G401.6 (cell line): ENCODE results near the gene ZNF526.

ENCODE experiments used
- FAIRE-seq: peaks from 2 replicates; lab custom pipeline; 2012; peaks lifted over from hg19 to GRCh38; lab: Jason Lieb, UNC

ZNF526 gene, protein sequence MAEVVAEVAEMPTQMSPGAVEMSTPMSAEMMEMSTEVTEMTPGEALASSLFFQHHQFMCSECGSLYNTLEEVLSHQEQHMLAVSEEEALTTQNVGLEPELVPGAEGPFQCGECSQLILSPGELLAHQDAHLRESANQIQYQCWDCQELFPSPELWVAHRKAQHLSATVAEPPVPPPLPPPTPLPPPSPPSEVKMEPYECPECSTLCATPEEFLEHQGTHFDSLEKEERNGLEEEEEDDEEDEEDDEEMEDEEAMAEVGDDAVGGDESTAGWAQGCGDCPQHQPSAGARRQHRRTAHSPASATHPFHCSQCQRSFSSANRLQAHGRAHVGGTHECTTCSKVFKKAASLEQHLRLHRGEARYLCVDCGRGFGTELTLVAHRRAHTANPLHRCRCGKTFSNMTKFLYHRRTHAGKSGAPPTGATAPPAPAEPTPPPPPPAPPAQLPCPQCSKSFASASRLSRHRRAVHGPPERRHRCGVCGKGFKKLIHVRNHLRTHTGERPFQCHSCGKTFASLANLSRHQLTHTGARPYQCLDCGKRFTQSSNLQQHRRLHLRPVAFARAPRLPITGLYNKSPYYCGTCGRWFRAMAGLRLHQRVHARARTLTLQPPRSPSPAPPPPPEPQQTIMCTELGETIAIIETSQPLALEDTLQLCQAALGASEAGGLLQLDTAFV

GRCh38 chr19:42219812-42220750, at the start of gene ZNF526:
TSS of gene ZNF526 (plus strand) at chr19:42220312. CDS start at chr19:42224404, 4,092 bp downstream.
- FAIRE-seq: peak; percentile 96

DNA sequence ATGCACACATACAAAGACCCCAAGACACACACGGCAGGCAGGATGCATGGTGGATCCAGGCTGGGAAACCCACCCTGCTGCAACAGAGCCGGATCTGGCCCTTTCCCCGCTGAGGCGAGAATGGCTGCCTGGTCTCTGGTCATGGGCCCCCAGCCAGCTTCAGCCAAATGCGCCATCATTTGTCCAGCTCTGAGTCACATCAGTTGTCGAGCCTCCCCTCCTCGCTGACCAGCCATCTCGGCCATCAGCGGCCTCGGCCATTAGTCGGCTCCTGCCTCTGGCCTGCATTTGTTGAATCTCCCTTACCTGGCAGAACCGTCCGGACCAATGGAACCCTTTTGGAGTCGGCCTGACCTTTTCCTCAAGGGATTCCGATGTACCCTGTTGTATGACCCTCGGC, 49.4 kb upstream of the ZNF526 start:
- FAIRE-seq: no peak

- FAIRE-seq: no peak
These were observed 47.9 kb upstream of the ZNF526 start for GRCh38 chr19:42172261-42172660.

DNA sequence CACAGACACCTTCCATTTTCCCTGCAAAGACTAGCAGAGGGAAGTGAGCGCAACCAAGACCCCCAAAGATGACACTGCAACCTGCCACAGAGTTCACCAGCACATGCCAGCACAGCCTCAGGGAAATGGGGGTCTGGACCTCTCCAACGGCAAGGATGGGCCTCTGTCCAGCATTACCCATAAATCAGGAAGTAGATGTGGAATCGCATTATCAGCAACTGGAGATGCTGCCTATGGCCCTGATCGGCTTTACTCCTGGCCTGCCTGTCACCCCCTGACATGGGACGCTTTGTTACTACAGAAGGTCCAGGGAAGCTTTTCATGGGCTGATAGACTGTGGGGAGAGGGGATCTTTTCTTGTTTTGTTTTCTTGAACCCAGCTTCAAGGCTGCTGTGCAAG, 46.4 kb upstream of the ZNF526 start:
- no peak for FAIRE-seq

DNA sequence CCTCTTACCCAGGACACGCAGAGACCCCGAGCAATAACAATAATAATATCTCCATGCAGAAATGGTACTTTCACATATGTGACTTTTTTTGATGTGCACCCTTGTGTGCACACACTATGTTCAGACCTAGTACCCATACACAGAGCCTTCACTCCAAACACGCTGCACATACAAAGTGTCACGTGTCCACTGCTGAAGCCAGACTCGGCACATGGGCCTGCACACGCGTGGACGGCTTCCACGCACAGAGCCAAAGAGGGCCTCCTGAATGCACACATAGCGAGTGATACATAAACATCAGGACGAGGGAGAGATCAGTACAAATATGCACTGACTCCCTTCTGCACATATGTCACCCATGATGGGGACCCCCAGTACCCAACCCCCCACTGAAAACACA, 45.9 kb upstream of the ZNF526 start:
- FAIRE-seq: no peak

DNA sequence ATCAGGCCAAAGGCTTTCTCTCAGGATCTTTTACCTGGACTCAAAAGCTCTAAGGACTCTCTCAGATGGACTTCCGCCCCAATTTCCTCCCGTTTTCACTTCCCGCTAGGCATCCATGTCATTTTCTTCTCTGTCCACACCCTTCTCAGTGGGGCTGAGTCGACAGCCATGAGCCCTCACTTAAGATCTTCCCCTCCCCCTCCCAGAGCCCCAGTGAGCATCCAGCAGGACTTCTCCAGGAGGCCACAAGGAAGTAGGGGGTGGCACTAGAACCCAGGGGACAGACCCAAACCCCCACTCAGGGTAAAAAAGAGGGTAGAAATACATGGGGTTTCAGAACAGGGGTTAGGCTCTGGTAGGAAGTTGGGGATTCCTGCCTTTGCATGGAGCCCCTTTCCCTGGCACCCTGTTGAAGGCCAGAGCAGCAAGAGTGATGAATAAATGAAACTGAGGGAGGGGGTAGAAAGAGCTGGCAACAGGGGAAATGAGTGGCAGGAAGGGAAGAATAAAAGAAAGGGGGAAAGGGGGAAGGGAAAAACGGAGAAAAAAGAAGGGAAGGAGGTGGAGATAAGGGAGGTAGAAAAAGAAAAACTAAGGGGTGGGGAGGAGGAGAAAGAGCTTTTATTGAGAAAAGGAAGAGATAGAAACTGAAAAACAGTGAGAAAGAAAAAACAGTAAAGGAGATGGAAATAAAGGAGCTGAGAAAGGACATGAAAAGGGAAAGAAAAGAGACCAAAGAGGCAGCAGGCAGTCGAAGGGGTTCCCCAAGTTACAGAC, 45.0 kb upstream of the ZNF526 start:
- FAIRE-seq: no peak

GRCh38 chr19:42175952-42176648, 44.0 kb upstream of the ZNF526 start:
- no peak for FAIRE-seq

GRCh38 chr19:42176649-42176989, 43.5 kb upstream of the ZNF526 start:
- FAIRE-seq: no peak

- FAIRE-seq: no peak
These were observed 43.0 kb upstream of the ZNF526 start for GRCh38 chr19:42176990-42177685.

GRCh38 chr19:42177686-42178019, 42.5 kb upstream of the ZNF526 start:
- FAIRE-seq: no peak

GRCh38 chr19:42178791-42179674, 41.1 kb upstream of the ZNF526 start:
- no peak for FAIRE-seq

GRCh38 chr19:42184401-42184861, 35.7 kb upstream of the ZNF526 start:
- FAIRE-seq: peak; percentile 78

- FAIRE-seq: no peak
These were observed 34.8 kb upstream of the ZNF526 start for GRCh38 chr19:42185277-42185676.

- no peak for FAIRE-seq
These were observed 31.4 kb upstream of the ZNF526 start for GRCh38 chr19:42188665-42189064.

GRCh38 chr19:42189133-42189532, 31.0 kb upstream of the ZNF526 start:
- FAIRE-seq: no peak

DNA sequence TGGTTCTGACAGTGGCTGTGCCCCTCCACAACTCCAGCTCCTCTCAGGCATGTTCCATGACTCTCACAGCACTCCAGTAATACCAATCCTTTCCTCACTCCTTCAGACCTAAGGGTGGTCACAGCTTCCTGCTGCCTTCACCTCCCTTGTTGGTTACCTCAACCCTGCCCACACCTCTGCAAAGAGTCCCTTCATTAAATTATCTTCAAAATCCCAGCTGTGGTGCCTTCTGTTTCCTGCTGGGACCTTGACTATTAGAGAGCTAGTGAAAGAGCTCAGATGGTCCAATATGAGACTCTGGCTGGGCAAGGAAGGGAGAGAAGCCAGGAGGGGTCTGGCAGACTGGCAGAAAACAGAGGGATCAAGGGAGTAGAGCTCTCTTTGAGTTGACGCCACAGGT, 28.8 kb upstream of the ZNF526 start:
- FAIRE-seq: no peak

- no peak for FAIRE-seq
These were observed 28.3 kb upstream of the ZNF526 start for GRCh38 chr19:42191855-42192254.

DNA sequence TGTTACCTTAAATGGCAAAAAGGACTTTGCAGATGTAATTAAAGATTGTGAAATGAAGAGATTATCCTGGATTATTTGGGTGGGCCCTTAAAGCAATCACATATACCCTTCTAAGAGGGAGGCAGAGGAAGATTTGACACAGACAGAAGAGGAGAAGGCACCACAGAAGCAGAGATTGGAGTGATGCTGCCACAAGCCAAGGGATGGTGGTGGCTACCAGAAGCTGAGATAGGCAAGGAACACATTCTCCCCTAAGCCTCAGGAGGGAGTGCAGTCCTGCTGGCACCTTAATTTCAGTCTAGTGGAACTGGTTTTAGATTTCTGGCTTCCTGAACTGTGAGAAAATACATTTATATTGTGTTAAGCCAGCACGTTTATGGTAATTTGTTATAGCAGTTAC, 26.8 kb upstream of the ZNF526 start:
- FAIRE-seq: no peak

- FAIRE-seq: no peak
These were observed 26.4 kb upstream of the ZNF526 start for GRCh38 chr19:42193706-42194105.
